KMS-11 (cell line): ENCODE data around the gene GRIK3.

Experiments used
- H2AFZ ChIP-seq: fragments of 200-600 bp; sonication (generic); 2 replicates; pipeline ENCODE4 v1.6.1; 2016; ENCODE audit warnings: antibody characterized with exemption, mixed run types, low read depth
- H3K27ac ChIP-seq: fragments of 200-600 bp; sonication (generic); 2 replicates; pipeline ENCODE4 v1.6.1; 2016; ENCODE audit warnings: mild to moderate bottlenecking, mixed run types
- H3K27me3 ChIP-seq: fragments of 200-600 bp; sonication (generic); 2 replicates; pipeline ENCODE4 v1.6.1; 2017; ENCODE audit warnings: mild to moderate bottlenecking, low read depth, mixed run types, moderate library complexity; ENCODE audit not compliant: insufficient read depth
- H3K36me3 ChIP-seq: fragments of 200-600 bp; sonication (generic); 2 replicates; pipeline ENCODE4 v1.6.1; 2017; ENCODE audit warnings: mild to moderate bottlenecking, mixed run types; ENCODE audit not compliant: insufficient read depth
- H3K4me1 ChIP-seq: fragments of 200-600 bp; sonication (generic); 2 replicates; pipeline ENCODE4 v1.6.1; 2016; ENCODE audit warnings: mild to moderate bottlenecking, low read depth, mixed run types; ENCODE audit not compliant: poor library complexity, severe bottlenecking
- H3K4me2 ChIP-seq: fragments of 200-600 bp; sonication (generic); 2 replicates; pipeline ENCODE4 v1.7.0; 2016; ENCODE audit warnings: mild to moderate bottlenecking, mixed run types
- H3K4me3 ChIP-seq: fragments of 200-600 bp; sonication (generic); IDR thresholded peaks from 2 replicates; pipeline ENCODE4 v1.6.1; 2017; ENCODE audit warnings: low read depth, low read length, mixed read lengths; ENCODE audit not compliant: insufficient read depth
- H3K79me2 ChIP-seq: fragments of 200-600 bp; sonication (generic); 2 replicates; pipeline ENCODE4 v1.6.1; 2016; ENCODE audit warnings: low read depth, mixed run types; ENCODE audit not compliant: insufficient read depth
- H3K9ac ChIP-seq: fragments of 200-600 bp; sonication (generic); 2 replicates; pipeline ENCODE4 v1.6.1; 2016; ENCODE audit warnings: mild to moderate bottlenecking, mixed run types
- H4K20me1 ChIP-seq: fragments of 200-600 bp; sonication (generic); 2 replicates; pipeline ENCODE4 v1.6.1; 2016; ENCODE audit warnings: mild to moderate bottlenecking, mixed run types; ENCODE audit not compliant: insufficient read depth
- TF ChIP-seq, protein P1 (sequence below): fragments of 200-600 bp; sonication (generic); conservative IDR thresholded peaks from 2 replicates; pipeline ENCODE4 v1.6.1; 2017; ENCODE audit warnings: low read depth, mild to moderate bottlenecking, antibody characterized with exemption, low read length, moderate library complexity, mixed read lengths

Gene GRIK3

GRCh38 chr1:36888811-36889477 is 145.4 kb downstream of the GRIK3 start:
- no peaks in the 10 kb centered on the region for H3K36me3 ChIP-seq
- H3K4me3 ChIP-seq = no peak overlapping the region
- H3K4me1 ChIP-seq = no peaks in the 10 kb centered on the region
- TF ChIP-seq, protein P1, sequence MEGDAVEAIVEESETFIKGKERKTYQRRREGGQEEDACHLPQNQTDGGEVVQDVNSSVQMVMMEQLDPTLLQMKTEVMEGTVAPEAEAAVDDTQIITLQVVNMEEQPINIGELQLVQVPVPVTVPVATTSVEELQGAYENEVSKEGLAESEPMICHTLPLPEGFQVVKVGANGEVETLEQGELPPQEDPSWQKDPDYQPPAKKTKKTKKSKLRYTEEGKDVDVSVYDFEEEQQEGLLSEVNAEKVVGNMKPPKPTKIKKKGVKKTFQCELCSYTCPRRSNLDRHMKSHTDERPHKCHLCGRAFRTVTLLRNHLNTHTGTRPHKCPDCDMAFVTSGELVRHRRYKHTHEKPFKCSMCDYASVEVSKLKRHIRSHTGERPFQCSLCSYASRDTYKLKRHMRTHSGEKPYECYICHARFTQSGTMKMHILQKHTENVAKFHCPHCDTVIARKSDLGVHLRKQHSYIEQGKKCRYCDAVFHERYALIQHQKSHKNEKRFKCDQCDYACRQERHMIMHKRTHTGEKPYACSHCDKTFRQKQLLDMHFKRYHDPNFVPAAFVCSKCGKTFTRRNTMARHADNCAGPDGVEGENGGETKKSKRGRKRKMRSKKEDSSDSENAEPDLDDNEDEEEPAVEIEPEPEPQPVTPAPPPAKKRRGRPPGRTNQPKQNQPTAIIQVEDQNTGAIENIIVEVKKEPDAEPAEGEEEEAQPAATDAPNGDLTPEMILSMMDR = no peak
- H4K20me1 ChIP-seq = no peaks in the 10 kb centered on the region
- peaks cover 11% of the 10 kb centered on the region; the same call in 1 of the 2 replicates for H3K27me3 ChIP-seq
- H2AFZ ChIP-seq = no peak overlapping the region
- no peak overlapping the region for H3K4me2 ChIP-seq
- no peak overlapping the region for H3K27ac ChIP-seq
- H3K79me2 ChIP-seq = no peaks in the 10 kb centered on the region
- no peak overlapping the region for H3K9ac ChIP-seq

- H3K79me2 ChIP-seq = no peaks in the 10 kb centered on the region
- H3K27me3 ChIP-seq = peaks cover 13% of the 10 kb centered on the region; the same call in 1 of the 2 replicates
- H3K9ac ChIP-seq = no peak overlapping the region
- no peak overlapping the region for H3K27ac ChIP-seq
- no peaks in the 10 kb centered on the region for H3K4me1 ChIP-seq
- H4K20me1 ChIP-seq = no peaks in the 10 kb centered on the region
- no peak overlapping the region for H2AFZ ChIP-seq
- no peak overlapping the region for H3K4me2 ChIP-seq
- H3K4me3 ChIP-seq = no peak overlapping the region
- H3K36me3 ChIP-seq = no peaks in the 10 kb centered on the region
- TF ChIP-seq, protein P1 = no peak
These were observed 148.6 kb downstream of the GRIK3 start for GRCh38 chr1:36885540-36886357.

- Histone ChIP-seq H3K27ac (no peak overlapping the region), H3K27me3 (peaks cover 13% of the 10 kb centered on the region; the same call in 1 of the 2 replicates), H3K4me1 (no peaks in the 10 kb centered on the region), H3K9ac (no peak overlapping the region), H2AFZ (no peak overlapping the region), H3K79me2 (no peaks in the 10 kb centered on the region), H4K20me1 (no peaks in the 10 kb centered on the region), H3K4me3 (no peak overlapping the region), H3K4me2 (no peak overlapping the region), H3K36me3 (no peaks in the 10 kb centered on the region)
- TF ChIP-seq, protein P1 = no peak
These were observed 149.5 kb downstream of the GRIK3 start for GRCh38 chr1:36884801-36885200.

GRCh38 chr1:36884029-36884701 is 150.2 kb downstream of the GRIK3 start:
- H3K4me1 ChIP-seq = no peaks in the 10 kb centered on the region
- H3K4me2 ChIP-seq = no peak overlapping the region
- TF ChIP-seq, protein P1 = no peak
- no peaks in the 10 kb centered on the region for H3K79me2 ChIP-seq
- no peaks in the 10 kb centered on the region for H3K36me3 ChIP-seq
- no peaks in the 10 kb centered on the region for H4K20me1 ChIP-seq
- no peak overlapping the region for H2AFZ ChIP-seq
- no peak overlapping the region for H3K9ac ChIP-seq
- H3K27ac ChIP-seq = no peak overlapping the region
- no peak overlapping the region for H3K4me3 ChIP-seq
- H3K27me3 ChIP-seq = peaks cover 13% of the 10 kb centered on the region; the same call in 1 of the 2 replicates
